ENCODE data around the gene RNU2-63P.

DNA sequence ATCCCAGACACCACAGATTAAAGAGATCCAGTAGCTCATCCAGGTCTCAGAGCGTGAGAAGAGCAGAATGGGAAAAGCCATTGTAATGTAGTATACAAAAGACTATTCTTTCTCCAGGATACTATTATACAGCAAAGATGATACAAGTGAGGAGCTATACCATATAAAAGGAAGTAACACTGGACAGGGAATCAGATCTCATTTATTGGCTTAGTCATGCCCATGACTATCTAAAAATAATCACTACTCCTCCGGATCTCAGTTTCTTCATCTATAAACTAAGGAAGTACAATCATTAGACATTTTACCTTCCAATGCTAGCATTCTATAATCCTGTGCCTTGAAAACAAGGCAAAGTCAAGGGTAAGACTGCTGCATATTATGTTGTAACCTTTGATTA lies 19.8 kb upstream of the RNU2-63P start:
- no peak for TF ChIP-seq POLR2A (IDR thresholded peaks at IDR 0.05)
- TF ChIP-seq CTCF (IDR thresholded peaks at IDR 0.05): no peak

Data from upper lobe of left lung (tissue), 4 donors.